B cell (primary cell): ENCODE measurements around the gene FASTKD2. TPM values are rescaled to one million over a fixed set of nuclear protein-coding genes. Genes with fewer than 3 reads are reported as not detected.

ENCODE experiments used
- ATAC-seq: fragments of 200-7000 bp; cut with Tn5 transposase; one replicate; pipeline ENCODE4 v1.10.0; 2021; ENCODE audit warnings: low read depth, mild to moderate bottlenecking, moderate number of reproducible peaks, moderate library complexity
- CTCF ChIA-PET: fragments of 350-600 bp; sonication (Branson Sonifier 250); formaldehyde crosslinking; loops from one replicate; lab custom pipeline; 2021; ENCODE audit warnings: antibody characterized with exemption, inconsistent platforms; lab: Charles Lee
- POLR2A ChIA-PET: fragments of 350-600 bp; sonication (Branson Sonifier 250); formaldehyde crosslinking; loops from one replicate; lab custom pipeline; 2021; ENCODE audit warnings: antibody characterized with exemption; lab: Charles Lee
- DNase-seq: peaks from one replicate; pipeline ENCODE4 v3.0.0; 2013
- H2AFZ ChIP-seq: 2 replicates; pipeline ENCODE4 v1.6.1; 2012; ENCODE audit warnings: mild to moderate bottlenecking, low read depth, low read length; ENCODE audit not compliant: insufficient read depth, poor library complexity, severe bottlenecking
- H3K27ac ChIP-seq, 2 donors: 1 replicate in 1 of 2; 2 replicates in 1 of 2; pipeline ENCODE4 v1.5.1; 2012 to 2013; ENCODE audit warnings: low read length in 2 of 2, mild to moderate bottlenecking in 2 of 2, moderate library complexity in 1 of 2
- H3K27me3 ChIP-seq, 4 experiments: fragments of 200-600 bp in 1 of 4; sonication (generic) in 1 of 4; replicated peaks in 1 of 4; 1 replicate in 2 of 4; 2 replicates in 2 of 4; pipeline versions ENCODE4 v1.6.1 to v1.7.0; 2013 to 2016; ENCODE audit warnings: low read length in 3 of 4, mild to moderate bottlenecking in 2 of 4, mixed read lengths in 1 of 4, moderate library complexity in 1 of 4; ENCODE audit not compliant: insufficient read depth in 4 of 4, control insufficient read depth in 3 of 4; ENCODE audit errors: control extremely low read depth in 1 of 4
- H3K36me3 ChIP-seq, 2 experiments: replicated peaks in 1 of 2; 1 replicate in 1 of 2; 2 replicates in 1 of 2; pipeline versions ENCODE4 v1.6.1 to v1.7.1; 2013; ENCODE audit warnings: low read length in 1 of 2; ENCODE audit not compliant: insufficient read depth in 2 of 2, control insufficient read depth in 1 of 2; ENCODE audit errors: control extremely low read depth in 1 of 2, extremely low read depth in 1 of 2
- H3K4me1 ChIP-seq, 2 donors: fragments of 200-600 bp in 1 of 2; sonication (generic) in 1 of 2; 1 replicate in 1 of 2; 2 replicates in 1 of 2; pipeline versions ENCODE4 v1.5.1 to v1.6.1; 2013 to 2017; ENCODE audit warnings: low read length in 2 of 2; ENCODE audit not compliant: control insufficient read depth in 2 of 2, insufficient read depth in 2 of 2
- H3K4me2 ChIP-seq: replicated peaks from 2 replicates; pipeline ENCODE3; 2012; ENCODE audit warnings: mild to moderate bottlenecking, low read depth, low read length; ENCODE audit not compliant: poor library complexity, severe bottlenecking
- H3K4me3 ChIP-seq, 5 experiments: fragments of 200-600 bp in 1 of 5; sonication (generic) in 1 of 5; 1 replicate in 3 of 5; 2 replicates in 2 of 5; pipeline versions ENCODE4 v1.5.1 to v1.7.0; 2011 to 2016; ENCODE audit warnings: low read length in 4 of 5, mild to moderate bottlenecking in 4 of 5, low read depth in 2 of 5, control low read depth in 1 of 5, moderate library complexity in 1 of 5; ENCODE audit not compliant: insufficient read depth in 1 of 5; ENCODE audit errors: control extremely low read depth in 1 of 5, extremely low read depth in 1 of 5
- H3K79me2 ChIP-seq: fragments of 200-600 bp; sonication (generic); one replicate; pipeline ENCODE4 v1.6.0; 2016; ENCODE audit warnings: low read length; ENCODE audit not compliant: control insufficient read depth, insufficient read depth
- H3K9ac ChIP-seq: fragments of 200-600 bp; sonication (generic); 2 replicates; pipeline ENCODE4 v1.6.1; 2017; ENCODE audit warnings: mild to moderate bottlenecking, low read length, moderate library complexity
- H3K9me3 ChIP-seq, 3 donors: one replicate each; pipeline versions ENCODE4 v1.6.1 to v1.7.1; 2013; ENCODE audit warnings: low read length in 2 of 3; ENCODE audit not compliant: control insufficient read depth in 2 of 3, insufficient read depth in 1 of 3; ENCODE audit errors: control extremely low read depth in 1 of 3
- H4K20me1 ChIP-seq: 2 replicates; pipeline ENCODE4 v1.6.0; 2012; ENCODE audit warnings: mild to moderate bottlenecking, low read length; ENCODE audit not compliant: insufficient read depth, control insufficient read depth, poor library complexity, severe bottlenecking
- H3K27ac Mint-ChIP-seq: one replicate; pipeline ENCODE4 v1.8.0; 2021; ENCODE audit warnings: mixed read lengths
- H3K27me3 Mint-ChIP-seq: one replicate; pipeline ENCODE4 v1.8.0; 2021; ENCODE audit warnings: mixed read lengths
- H3K4me1 Mint-ChIP-seq: one replicate; pipeline ENCODE4 v1.8.0; 2021; ENCODE audit warnings: mixed read lengths
- H3K4me3 Mint-ChIP-seq: one replicate; pipeline ENCODE4 v1.8.0; 2021; ENCODE audit warnings: mixed read lengths
- H3K9me3 Mint-ChIP-seq: one replicate; pipeline ENCODE4 v1.8.0; 2022; ENCODE audit warnings: mixed read lengths; ENCODE audit not compliant: insufficient read depth
- CTCF ChIP-seq: fragments of 200-600 bp; IDR thresholded peaks from one replicate; pipeline ENCODE4 v1.8.0; 2022; ENCODE audit warnings: antibody characterized with exemption, mild to moderate bottlenecking
- EZH2 ChIP-seq: IDR thresholded peaks from 2 replicates; pipeline ENCODE4 v1.6.1; 2012; ENCODE audit warnings: borderline replicate concordance, low read depth, mild to moderate bottlenecking, moderate library complexity, low read length; ENCODE audit not compliant: insufficient read depth, poor library complexity, severe bottlenecking
- WGBS: methylation state at CpG from one replicate; pipeline ENCODE4 v1.1.5; 2013; ENCODE audit warnings: missing lambda C conversion rate; ENCODE audit not compliant: insufficient coverage; 5-methylcytosine and 5-hydroxymethylcytosine counted together
- intact Hi-C: fragments of 100-400 bp; cut with micrococcal nuclease; formaldehyde crosslinking; loops from one replicate; pipeline ENCODE4 v1.10.0; 2022
- polyA plus RNA-seq: library from polyadenylated mRNA; depleted of rRNA; stranded (reverse); fragments of >200 nt; gene quantifications from 2 replicates; pipeline ENCODE4 v1.2.3, GENCODE V29; 2012
- total RNA-seq, 2 donors: library from RNA; stranded (reverse); fragments of 120-200 nt in 1 of 2; gene quantifications; 1 replicate in 1 of 2; 2 replicates in 1 of 2; pipeline versions ENCODE4 v1.2.3 to v1.2.4, GENCODE V29; 2013 to 2022

Gene FASTKD2
- total and polyA plus RNA-seq, 2 donors (not counting 1 experiment from before 2014, with no cell fraction given), result 16.0 to 20.6 TPM

DNA sequence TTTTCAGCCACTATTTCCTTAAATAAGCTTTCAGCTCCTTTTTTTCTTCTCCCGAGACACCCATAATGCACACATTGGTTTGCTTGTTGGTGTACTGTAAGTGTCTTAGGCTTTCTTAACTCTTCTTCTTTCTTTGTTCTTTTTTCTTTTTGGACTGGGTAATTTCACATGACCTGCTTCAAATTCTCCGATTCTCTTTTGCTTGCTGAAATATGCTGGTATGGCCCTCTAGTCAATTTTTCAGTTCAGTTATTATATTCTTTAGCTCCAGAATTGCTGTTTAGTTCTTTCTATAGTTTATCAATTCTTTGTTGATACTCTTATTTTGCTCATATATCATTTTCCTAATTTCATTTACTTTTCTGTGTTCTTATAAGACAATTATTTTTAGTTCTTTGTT is 15.3 kb downstream of the FASTKD2 start:
- Histone ChIP-seq H3K27ac (no peak overlapping the region), H3K36me3 (peaks cover 1 to 86% of the 10 kb centered on the region in 2 experiments), H3K9ac (no peak overlapping the region), H3K9me3 (peaks cover 3 to 5% (median 4%) of the 10 kb centered on the region in 3 donors), H3K4me3 (no peak overlapping the region), H3K4me1 (no peaks in the 10 kb centered on the region), H4K20me1 (peaks cover 10% of the 10 kb centered on the region), H3K4me2 (no peak overlapping the region), H3K79me2 (peaks cover 30% of the 10 kb centered on the region), H2AFZ (no peak overlapping the region), H3K27me3 (no peaks in the 10 kb centered on the region)
- intact Hi-C loops, result loop anchor here (1.0 to 5.0 kb wide), 2 partner anchors 87 to 618 kb away; no protein-coding TSS in a partner anchor
- Mint-ChIP-seq H3K9me3 (peaks cover 5% of the 10 kb centered on the region), H3K4me1 (peaks cover 1% of the 10 kb centered on the region), H3K4me3 (no peak overlapping the region), H3K27me3 (no peaks in the 10 kb centered on the region), H3K27ac (no peak overlapping the region)
- TF ChIP-seq CTCF (no peak), EZH2 (no peak)
- ChIA-PET CTCF (interaction anchor here (0.6 to 2.8 kb wide), 6 partner anchors 12 to 1260 kb away, joined by 3 to 22 read pairs (median 4); no protein-coding TSS in a partner anchor), POLR2A (no interaction called here)
- no CpG with 5 or more reads among the region's 2 CpGs for WGBS
- no peak for DNase-seq
- no peak for ATAC-seq

DNA sequence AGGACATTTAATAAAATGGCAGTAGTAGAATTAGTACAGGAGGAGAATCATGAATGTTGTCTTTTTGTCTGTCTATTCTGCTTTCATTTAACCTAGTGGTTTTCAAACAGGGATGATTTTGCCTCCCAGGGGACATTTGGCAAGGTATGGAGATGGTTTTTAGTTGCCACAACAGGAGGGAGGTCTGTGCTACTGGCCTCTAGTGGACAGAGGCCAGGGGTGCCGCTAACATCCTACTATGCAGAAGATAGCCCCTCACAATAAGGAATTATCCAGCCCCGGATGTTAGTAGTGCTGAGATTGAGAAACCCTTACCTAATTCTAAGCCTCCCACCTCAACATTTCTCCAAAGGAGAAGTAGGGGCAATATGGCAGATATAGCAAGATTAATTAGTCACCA is 18.3 kb downstream of the FASTKD2 start:
- intact Hi-C loops, result loop anchor here (5.0 kb wide), 1 partner anchor 621 kb away; no protein-coding TSS in a partner anchor

More for the DNA sequence above, 18.3 kb downstream of the FASTKD2 start:
- H3K9me3 Mint-ChIP-seq, result peaks cover 5% of the 10 kb centered on the region
- Histone ChIP-seq H3K4me1 (no peaks in the 10 kb centered on the region), H4K20me1 (peaks cover 15% of the 10 kb centered on the region), H3K4me3 (no peak overlapping the region), H3K79me2 (peaks cover 15% of the 10 kb centered on the region), H3K36me3 (peaks cover 0 to 92% of the 10 kb centered on the region in 2 experiments), H2AFZ (no peak overlapping the region), H3K9me3 (peaks cover 1 to 4% (median 3%) of the 10 kb centered on the region in 3 donors), H3K27me3 (no peaks in the 10 kb centered on the region), H3K4me2 (no peak overlapping the region), H3K9ac (no peak overlapping the region), H3K27ac (no peak overlapping the region)
- ATAC-seq (no peak), DNase-seq (no peak)
- POLR2A ChIA-PET, result no interaction called here
- H3K27me3 Mint-ChIP-seq, result no peaks in the 10 kb centered on the region
- WGBS, result no CpG with 5 or more reads among the region's 2 CpGs
- TF ChIP-seq EZH2 (no peak), CTCF (peak; percentile 11)
- no peaks in the 10 kb centered on the region for H3K4me1 Mint-ChIP-seq
- CTCF ChIA-PET, result interaction anchor here (1.3 kb wide), 1 partner anchor 18 kb away, joined by 4 read pairs; the partner anchor contains the start of genes FASTKD2 and MDH1B
- H3K4me3 Mint-ChIP-seq, result no peak overlapping the region
- H3K27ac Mint-ChIP-seq, result no peak overlapping the region
